PFSK-1 (cell line): Measurements from ENCODE around the gene TBC1D9.

Source experiments
- FOXP2 ChIP-seq: optimal IDR thresholded peaks from 2 replicates; pipeline ENCODE3; 2011; ENCODE audit warnings: borderline replicate concordance, control low read depth, inconsistent platforms; ENCODE audit not compliant: insufficient read depth; ENCODE audit errors: extremely low read length, extremely low read depth
- POLR2AphosphoS5 ChIP-seq: IDR thresholded peaks from 2 replicates; pipeline ENCODE4 v1.6.1; 2012; ENCODE audit warnings: low read depth, mild to moderate bottlenecking, control low read depth, low read length, moderate library complexity
- SIN3A ChIP-seq: IDR thresholded peaks from 2 replicates; pipeline ENCODE4 v1.6.1; 2012; ENCODE audit warnings: mild to moderate bottlenecking, low read length, moderate library complexity, borderline replicate concordance; ENCODE audit not compliant: insufficient read depth
- TF ChIP-seq, protein P1 (sequence below), 2 experiments: IDR thresholded peaks; 2 replicates each; pipeline versions ENCODE4 v1.6.1 to v1.8.0; 2011 to 2012; ENCODE audit warnings: low read depth in 2 of 2, low read length in 2 of 2, control low read depth in 1 of 2, inconsistent platforms in 1 of 2, mild to moderate bottlenecking in 1 of 2, moderate library complexity in 1 of 2; ENCODE audit not compliant: insufficient read depth in 1 of 2

DNA sequence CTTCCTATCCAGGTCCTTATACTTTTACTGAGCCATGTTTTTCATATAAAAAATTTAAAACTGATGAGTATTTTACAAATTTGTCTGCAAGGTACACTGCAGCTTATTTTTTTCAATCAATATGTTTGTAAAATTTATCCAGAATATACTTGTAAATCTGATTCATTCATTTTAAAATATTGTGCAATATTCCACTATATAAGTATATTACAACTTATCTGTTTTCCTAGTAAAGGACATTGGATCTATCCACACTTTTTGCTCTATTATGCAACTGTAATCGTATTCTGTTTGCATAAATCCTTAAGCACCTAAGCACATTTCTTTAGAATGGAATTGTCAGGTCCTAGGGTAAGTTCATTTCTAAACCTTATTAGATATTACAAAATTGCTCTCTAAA lies 49.5 kb downstream of the TBC1D9 start:
- TF ChIP-seq, protein P1, sequence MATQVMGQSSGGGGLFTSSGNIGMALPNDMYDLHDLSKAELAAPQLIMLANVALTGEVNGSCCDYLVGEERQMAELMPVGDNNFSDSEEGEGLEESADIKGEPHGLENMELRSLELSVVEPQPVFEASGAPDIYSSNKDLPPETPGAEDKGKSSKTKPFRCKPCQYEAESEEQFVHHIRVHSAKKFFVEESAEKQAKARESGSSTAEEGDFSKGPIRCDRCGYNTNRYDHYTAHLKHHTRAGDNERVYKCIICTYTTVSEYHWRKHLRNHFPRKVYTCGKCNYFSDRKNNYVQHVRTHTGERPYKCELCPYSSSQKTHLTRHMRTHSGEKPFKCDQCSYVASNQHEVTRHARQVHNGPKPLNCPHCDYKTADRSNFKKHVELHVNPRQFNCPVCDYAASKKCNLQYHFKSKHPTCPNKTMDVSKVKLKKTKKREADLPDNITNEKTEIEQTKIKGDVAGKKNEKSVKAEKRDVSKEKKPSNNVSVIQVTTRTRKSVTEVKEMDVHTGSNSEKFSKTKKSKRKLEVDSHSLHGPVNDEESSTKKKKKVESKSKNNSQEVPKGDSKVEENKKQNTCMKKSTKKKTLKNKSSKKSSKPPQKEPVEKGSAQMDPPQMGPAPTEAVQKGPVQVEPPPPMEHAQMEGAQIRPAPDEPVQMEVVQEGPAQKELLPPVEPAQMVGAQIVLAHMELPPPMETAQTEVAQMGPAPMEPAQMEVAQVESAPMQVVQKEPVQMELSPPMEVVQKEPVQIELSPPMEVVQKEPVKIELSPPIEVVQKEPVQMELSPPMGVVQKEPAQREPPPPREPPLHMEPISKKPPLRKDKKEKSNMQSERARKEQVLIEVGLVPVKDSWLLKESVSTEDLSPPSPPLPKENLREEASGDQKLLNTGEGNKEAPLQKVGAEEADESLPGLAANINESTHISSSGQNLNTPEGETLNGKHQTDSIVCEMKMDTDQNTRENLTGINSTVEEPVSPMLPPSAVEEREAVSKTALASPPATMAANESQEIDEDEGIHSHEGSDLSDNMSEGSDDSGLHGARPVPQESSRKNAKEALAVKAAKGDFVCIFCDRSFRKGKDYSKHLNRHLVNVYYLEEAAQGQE (IDR thresholded peaks at IDR 0.05; ENCODE audit: insufficient read depth in 1 of 2, low read depth in 2 of 2, low read length in 2 of 2), result no peak
- TF ChIP-seq POLR2AphosphoS5 (no peak), SIN3A (no peak), FOXP2 (no peak)
